Karpas-422 (cell line): ENCODE results near the gene ATP8A2. TPM values are rescaled to one million over a fixed set of nuclear protein-coding genes. Genes with fewer than 3 reads are reported as not detected.

Experiments
- DNase-seq: peaks from one replicate; pipeline ENCODE4 v3.0.0-alpha.2; 2015
- H2AFZ ChIP-seq: fragments of 200-600 bp; sonication (generic); 2 replicates; pipeline ENCODE4 v1.6.1; 2014; ENCODE audit warnings: antibody characterized with exemption, low read length, mixed read lengths
- H3K27ac ChIP-seq: fragments of 200-600 bp; sonication (generic); 2 replicates; pipeline ENCODE4 v1.5.1; 2014; ENCODE audit warnings: mild to moderate bottlenecking, low read length, moderate library complexity
- H3K27me3 ChIP-seq: fragments of 200-600 bp; sonication (generic); 2 replicates; pipeline ENCODE4 v1.6.1; 2014; ENCODE audit warnings: low read length, mixed read lengths
- H3K36me3 ChIP-seq: fragments of 200-600 bp; sonication (generic); 2 replicates; pipeline ENCODE4 v1.6.1; 2014; ENCODE audit warnings: low read length, mixed read lengths; ENCODE audit not compliant: insufficient read depth
- H3K4me1 ChIP-seq: fragments of 200-600 bp; sonication (generic); 2 replicates; pipeline ENCODE4 v1.6.1; 2014; ENCODE audit warnings: mild to moderate bottlenecking, low read length, mixed read lengths
- H3K4me2 ChIP-seq: fragments of 200-600 bp; sonication (generic); 2 replicates; pipeline ENCODE4 v1.6.1; 2014; ENCODE audit warnings: low read length, low read depth, mild to moderate bottlenecking; ENCODE audit not compliant: poor library complexity, severe bottlenecking
- H3K4me3 ChIP-seq: fragments of 200-600 bp; sonication (generic); 2 replicates; pipeline ENCODE4 v1.5.1; 2014; ENCODE audit warnings: mild to moderate bottlenecking, antibody characterized with exemption, low read length, mixed read lengths
- H3K79me2 ChIP-seq: fragments of 200-600 bp; sonication (generic); 2 replicates; pipeline ENCODE4 v1.6.1; 2014; ENCODE audit warnings: mild to moderate bottlenecking, low read length, mixed read lengths
- H3K9ac ChIP-seq: fragments of 200-600 bp; sonication (generic); 2 replicates; pipeline ENCODE4 v1.6.0; 2014; ENCODE audit warnings: low read length
- H3K9me2 ChIP-seq: fragments of 200-600 bp; sonication (generic), shearing (Covaris generic); replicated peaks from 2 replicates; pipeline ENCODE4 v1.6.0; 2014; ENCODE audit warnings: mild to moderate bottlenecking, low read length, moderate library complexity; ENCODE audit not compliant: insufficient read depth
- H3K9me3 ChIP-seq: fragments of 300-700, 200-600 bp; sonication (generic); 2 replicates; pipeline ENCODE4 v1.6.1; 2014; ENCODE audit warnings: low read length, mixed read lengths
- H4K20me1 ChIP-seq: fragments of 200-600 bp; sonication (generic); 2 replicates; pipeline ENCODE4 v1.6.1; 2014; ENCODE audit warnings: mild to moderate bottlenecking, antibody characterized with exemption, low read length, low read depth; ENCODE audit not compliant: insufficient read depth
- total RNA-seq: library from RNA; depleted of rRNA; stranded (reverse); fragments of >200 nt; shearing (Covaris generic); gene quantifications from 2 replicates; pipeline ENCODE4 v1.2.3, GENCODE V29; 2014; ENCODE audit warnings: low replicate concordance

ATP8A2 gene
- total RNA-seq, 1 experiment from 2014 or later = not detected

DNA sequence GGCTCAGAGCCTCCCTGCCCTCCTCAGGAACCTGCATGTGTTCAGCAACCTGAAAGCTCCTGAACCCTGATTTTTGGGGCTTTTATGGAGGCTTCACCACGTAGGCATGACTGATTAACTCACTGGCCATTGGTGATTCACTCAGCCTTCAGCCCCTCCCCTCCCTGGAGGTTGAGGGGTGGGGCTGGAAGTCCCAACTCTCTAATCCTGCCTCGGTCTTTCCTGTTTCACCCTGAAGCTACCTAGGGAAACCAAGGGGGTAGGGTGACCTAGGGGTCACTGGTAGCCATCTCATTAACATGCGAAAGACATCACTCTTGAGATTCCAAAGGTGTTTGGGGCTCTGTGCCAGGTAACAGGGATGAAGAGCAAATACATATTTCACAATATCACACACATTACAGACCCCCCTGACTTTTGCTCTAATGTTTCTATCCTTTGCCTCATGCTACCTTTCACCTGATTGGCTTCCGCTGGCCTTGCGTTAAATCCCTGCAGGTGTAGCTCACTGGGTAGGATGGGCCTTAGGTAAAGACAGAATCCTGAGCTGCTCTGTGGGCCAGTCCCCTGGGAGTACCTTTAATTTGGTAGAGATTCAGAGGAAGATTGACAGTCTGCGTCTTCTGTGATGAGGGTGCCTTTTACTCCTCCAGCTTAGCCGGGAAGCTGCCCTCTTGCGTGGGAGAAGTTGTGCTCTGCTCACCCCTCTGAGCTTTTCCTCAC is 260.6 kb downstream of the ATP8A2 start:
- Histone ChIP-seq H3K4me3 (no peak overlapping the region), H3K4me1 (peaks cover 6% of the 10 kb centered on the region; the same call in 1 of the 2 replicates), H3K27ac (no peak overlapping the region), H3K9me2 (no peaks in the 10 kb centered on the region), H3K9ac (no peak overlapping the region), H3K27me3 (no peaks in the 10 kb centered on the region), H3K4me2 (no peak overlapping the region), H3K36me3 (no peaks in the 10 kb centered on the region), H4K20me1 (no peaks in the 10 kb centered on the region), H2AFZ (no peak overlapping the region), H3K9me3 (no peaks in the 10 kb centered on the region), H3K79me2 (no peaks in the 10 kb centered on the region)
- no peak for DNase-seq

DNA sequence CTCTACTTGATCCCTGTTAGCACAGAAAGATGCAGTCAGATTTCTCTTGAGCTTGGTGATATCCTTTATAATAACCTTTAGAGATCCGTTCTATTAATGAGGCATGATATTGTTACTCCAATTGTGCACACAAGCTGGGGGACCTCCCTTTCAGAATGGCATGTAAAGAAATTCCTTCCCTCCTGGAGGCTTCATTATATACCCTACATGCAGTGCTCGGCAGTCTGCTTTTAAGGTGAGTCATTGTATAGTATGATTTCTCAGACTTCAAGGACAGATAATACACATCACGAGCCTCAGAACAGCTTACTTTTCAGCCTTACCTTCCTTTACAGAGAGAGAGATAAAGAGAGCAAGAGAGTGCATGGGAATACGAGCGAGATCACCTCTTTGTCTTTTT is 261.3 kb downstream of the ATP8A2 start:
- Histone ChIP-seq H3K4me2 (no peak overlapping the region), H3K4me1 (peaks cover 6% of the 10 kb centered on the region; the same call in 1 of the 2 replicates), H3K9me3 (no peaks in the 10 kb centered on the region), H3K9me2 (no peaks in the 10 kb centered on the region), H3K27me3 (no peaks in the 10 kb centered on the region), H4K20me1 (no peaks in the 10 kb centered on the region), H3K36me3 (no peaks in the 10 kb centered on the region), H3K79me2 (no peaks in the 10 kb centered on the region), H3K4me3 (no peak overlapping the region), H3K27ac (no peak overlapping the region), H3K9ac (no peak overlapping the region), H2AFZ (no peak overlapping the region)
- no peak for DNase-seq

DNA sequence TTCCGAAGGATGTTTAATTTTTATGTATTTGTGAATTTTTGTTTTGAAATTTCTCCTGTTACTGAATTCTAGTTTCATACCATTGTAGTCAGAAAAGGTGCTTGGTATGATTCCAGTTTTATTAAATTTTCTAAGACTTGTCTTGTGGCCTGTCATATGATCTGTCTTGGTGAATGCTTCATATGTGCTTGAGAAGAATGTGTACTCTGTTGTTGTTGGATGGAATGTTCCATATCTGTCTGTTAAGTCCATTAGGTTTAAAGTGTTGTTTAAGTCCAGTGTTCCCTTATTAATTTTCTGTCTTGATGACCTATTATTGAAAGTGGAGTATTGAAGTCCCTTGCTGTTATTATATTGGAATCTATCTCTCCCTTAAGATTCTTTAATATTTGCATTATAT is 273.9 kb downstream of the ATP8A2 start:
- no peak overlapping the region for H3K9ac ChIP-seq
- no peak overlapping the region for H3K4me2 ChIP-seq
- no peaks in the 10 kb centered on the region for H3K79me2 ChIP-seq
- H2AFZ ChIP-seq = no peak overlapping the region
- H3K9me2 ChIP-seq = no peaks in the 10 kb centered on the region
- H3K4me1 ChIP-seq = no peaks in the 10 kb centered on the region
- H3K4me3 ChIP-seq = no peak overlapping the region
- no peaks in the 10 kb centered on the region for H4K20me1 ChIP-seq
- no peak for DNase-seq
- no peaks in the 10 kb centered on the region for H3K36me3 ChIP-seq
- H3K9me3 ChIP-seq = no peaks in the 10 kb centered on the region; the same call in 1 of the 2 replicates
- no peaks in the 10 kb centered on the region for H3K27me3 ChIP-seq
- H3K27ac ChIP-seq = no peak overlapping the region

DNA sequence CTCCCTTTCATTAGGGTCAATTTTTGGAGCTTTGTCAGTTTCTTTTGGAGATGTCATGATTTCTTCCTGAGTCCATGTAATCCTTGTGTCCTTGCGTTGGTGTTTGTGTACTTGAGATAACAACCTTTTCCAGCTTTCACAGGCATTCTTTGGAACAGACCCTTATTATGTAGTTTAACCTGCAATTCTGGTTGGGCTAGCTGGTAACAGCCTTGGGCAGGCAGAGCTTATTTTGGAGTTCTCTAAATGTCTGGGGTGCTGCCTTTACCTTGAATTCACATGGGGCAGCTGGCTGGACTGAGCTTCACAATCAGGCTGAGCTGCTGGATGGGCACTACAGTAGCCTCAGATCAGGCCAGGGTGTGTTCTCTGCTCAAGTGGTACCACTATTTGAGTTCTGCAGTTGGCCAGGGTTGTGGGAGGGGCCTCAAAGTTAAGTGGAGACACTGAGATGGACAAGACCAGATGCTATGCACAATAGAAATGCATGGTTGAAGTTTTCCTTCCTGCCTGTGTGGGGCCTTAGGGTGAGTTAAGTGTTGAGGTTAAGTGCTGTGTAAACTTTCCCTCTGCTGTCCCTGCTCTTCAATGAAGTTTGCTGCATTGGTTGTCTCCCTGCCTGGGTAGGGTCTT is 277.3 kb downstream of the ATP8A2 start:
- Histone ChIP-seq H4K20me1 (no peaks in the 10 kb centered on the region), H3K9me2 (no peaks in the 10 kb centered on the region), H3K4me1 (no peaks in the 10 kb centered on the region), H3K36me3 (no peaks in the 10 kb centered on the region), H3K27ac (no peak overlapping the region), H3K9ac (no peak overlapping the region), H3K4me3 (no peak overlapping the region), H2AFZ (no peak overlapping the region), H3K27me3 (no peaks in the 10 kb centered on the region), H3K4me2 (no peak overlapping the region), H3K79me2 (no peaks in the 10 kb centered on the region), H3K9me3 (no peaks in the 10 kb centered on the region; the same call in 1 of the 2 replicates)
- DNase-seq = no peak

DNA sequence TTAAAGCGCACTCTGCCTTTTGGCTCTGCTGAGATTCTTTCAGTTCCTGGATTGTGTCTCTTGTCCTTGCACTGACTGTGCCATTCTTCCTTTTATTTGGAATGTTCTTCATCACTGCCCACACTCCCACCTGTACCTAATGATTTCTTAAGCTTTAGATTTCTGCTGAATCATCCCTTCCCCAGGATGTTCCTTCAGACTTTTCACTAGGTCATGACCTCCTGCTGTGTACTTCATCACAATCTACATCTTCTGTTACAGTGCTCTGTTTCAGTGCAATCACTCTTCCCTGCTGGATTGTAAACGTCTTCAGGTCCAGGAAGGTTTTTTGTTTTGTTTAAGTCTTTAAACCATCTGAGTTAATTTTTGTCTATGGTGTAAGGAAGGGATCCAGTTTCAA is 281.0 kb downstream of the ATP8A2 start:
- H2AFZ ChIP-seq = no peak overlapping the region
- H3K79me2 ChIP-seq = no peaks in the 10 kb centered on the region
- no peaks in the 10 kb centered on the region for H4K20me1 ChIP-seq
- H3K4me2 ChIP-seq = no peak overlapping the region
- no peak overlapping the region for H3K4me3 ChIP-seq
- H3K9me2 ChIP-seq = no peaks in the 10 kb centered on the region
- no peak overlapping the region for H3K9ac ChIP-seq
- DNase-seq = no peak
- H3K27me3 ChIP-seq = no peaks in the 10 kb centered on the region
- H3K9me3 ChIP-seq = no peaks in the 10 kb centered on the region; the same call in 1 of the 2 replicates
- H3K27ac ChIP-seq = no peak overlapping the region
- no peaks in the 10 kb centered on the region for H3K4me1 ChIP-seq
- H3K36me3 ChIP-seq = no peaks in the 10 kb centered on the region

DNA sequence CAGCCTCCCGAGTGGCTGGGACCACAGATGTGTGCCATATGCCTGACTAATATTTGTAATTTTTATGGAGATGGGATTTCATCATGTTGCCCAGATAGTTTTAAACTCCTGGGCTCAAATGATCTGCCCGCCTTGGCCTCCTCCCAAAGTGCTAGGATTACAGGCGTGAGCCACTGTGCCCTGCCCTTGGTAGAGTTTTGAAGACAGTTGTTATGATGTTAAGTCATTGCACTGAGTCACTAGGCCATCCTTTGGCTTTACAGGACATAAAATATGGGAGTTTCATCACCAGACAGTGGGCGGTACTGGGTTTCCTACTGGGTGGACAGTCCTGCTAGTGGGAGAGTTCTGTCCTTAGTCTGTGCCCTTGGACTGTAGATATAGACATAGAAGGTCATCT is 282.5 kb downstream of the ATP8A2 start:
- H3K9ac ChIP-seq = no peak overlapping the region
- no peaks in the 10 kb centered on the region for H3K27me3 ChIP-seq
- H3K79me2 ChIP-seq = no peaks in the 10 kb centered on the region
- H3K4me1 ChIP-seq = no peaks in the 10 kb centered on the region
- H3K36me3 ChIP-seq = no peaks in the 10 kb centered on the region
- no peak overlapping the region for H3K4me3 ChIP-seq
- no peaks in the 10 kb centered on the region for H3K9me2 ChIP-seq
- no peaks in the 10 kb centered on the region for H3K9me3 ChIP-seq
- DNase-seq = no peak
- H3K4me2 ChIP-seq = no peak overlapping the region
- H4K20me1 ChIP-seq = no peaks in the 10 kb centered on the region
- no peak overlapping the region for H2AFZ ChIP-seq
- no peak overlapping the region for H3K27ac ChIP-seq

DNA sequence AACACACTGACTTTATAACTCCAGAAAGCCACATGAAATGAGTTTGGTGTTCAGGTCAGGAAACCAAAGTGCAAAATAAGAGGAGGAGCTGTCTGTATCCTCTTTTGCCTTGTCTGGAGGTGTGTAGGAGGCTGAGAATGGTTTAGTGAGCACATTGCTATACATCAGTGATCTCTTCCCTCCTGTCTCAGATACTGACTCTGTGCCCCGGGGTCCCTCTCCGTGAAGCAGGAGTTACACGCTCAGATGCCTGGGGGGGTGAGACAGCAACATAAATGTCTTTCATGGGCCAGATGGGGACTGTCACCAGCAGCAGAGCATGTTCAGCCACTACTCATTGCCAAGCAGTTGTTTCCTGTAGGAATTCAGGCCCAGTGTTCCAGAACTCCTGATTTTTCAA is 285.4 kb downstream of the ATP8A2 start:
- H3K79me2 ChIP-seq = no peaks in the 10 kb centered on the region
- H3K27me3 ChIP-seq = no peaks in the 10 kb centered on the region
- H3K9ac ChIP-seq = no peak overlapping the region
- no peak overlapping the region for H3K4me2 ChIP-seq
- no peak overlapping the region for H2AFZ ChIP-seq
- no peaks in the 10 kb centered on the region for H3K9me3 ChIP-seq
- no peak overlapping the region for H3K27ac ChIP-seq
- H3K36me3 ChIP-seq = no peaks in the 10 kb centered on the region
- H4K20me1 ChIP-seq = no peaks in the 10 kb centered on the region
- DNase-seq = no peak
- H3K4me3 ChIP-seq = no peak overlapping the region
- no peaks in the 10 kb centered on the region for H3K4me1 ChIP-seq
- no peaks in the 10 kb centered on the region for H3K9me2 ChIP-seq

DNA sequence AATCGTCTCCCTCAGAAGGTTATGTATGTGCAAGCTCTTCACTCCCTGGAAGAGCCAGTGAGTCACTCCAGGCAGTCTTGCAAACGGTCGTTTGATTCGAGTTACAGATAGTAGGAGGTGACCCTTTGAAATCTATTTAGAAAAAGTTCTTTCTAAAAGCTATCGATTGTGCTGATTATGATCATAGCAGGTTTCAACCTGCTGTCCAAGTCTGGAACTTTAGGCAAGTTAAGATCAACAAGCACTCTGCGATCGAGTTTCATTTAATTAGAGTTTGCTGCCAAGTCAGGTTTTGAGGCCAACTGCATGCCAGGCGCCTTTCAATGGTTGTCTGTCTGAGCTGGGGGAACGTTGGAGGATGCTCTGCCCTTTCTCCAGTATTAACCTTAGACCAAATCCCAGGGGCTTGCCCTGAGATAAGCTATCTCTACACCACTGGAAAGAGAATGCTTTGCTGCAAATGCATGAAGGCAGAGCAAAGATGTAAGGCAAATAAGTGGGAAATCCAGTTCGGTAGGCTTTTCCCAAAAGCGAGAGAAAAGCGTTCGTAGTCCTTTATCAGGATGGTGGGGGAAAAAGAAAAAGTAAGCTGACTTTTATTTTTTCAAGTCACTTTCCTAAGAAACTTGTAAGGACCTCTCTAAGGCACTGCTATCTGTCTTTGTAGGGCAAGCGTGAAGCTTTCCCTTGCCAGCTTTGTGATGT is 287.5 kb downstream of the ATP8A2 start:
- Histone ChIP-seq H3K36me3 (no peaks in the 10 kb centered on the region), H3K9me3 (no peaks in the 10 kb centered on the region), H3K79me2 (no peaks in the 10 kb centered on the region), H3K9me2 (no peaks in the 10 kb centered on the region), H3K4me3 (no peak overlapping the region), H3K9ac (no peak overlapping the region), H3K4me1 (no peaks in the 10 kb centered on the region), H3K27me3 (no peaks in the 10 kb centered on the region), H3K4me2 (no peak overlapping the region), H4K20me1 (no peaks in the 10 kb centered on the region), H2AFZ (no peak overlapping the region), H3K27ac (no peak overlapping the region)
- DNase-seq = no peak
